Prostate gland (tissue), 2 donors: ENCODE measurements around the gene UPK1B. TPM values are rescaled to one million over a fixed set of nuclear protein-coding genes. Genes with fewer than 3 reads are reported as not detected.

Experiments used
- DNase-seq: peaks from one replicate; pipeline ENCODE4 v3.0.0-alpha.2; 2019; ENCODE audit warnings: low spot score
- H3K27ac ChIP-seq, 2 donors: fragments of 200-600 bp; sonication (generic); 2 replicates each; pipeline ENCODE4 v1.5.1; 2017 to 2019
- H3K27me3 ChIP-seq: fragments of 200-600 bp; sonication (generic); replicated peaks from 2 replicates; pipeline ENCODE4 v1.5.1; 2019; ENCODE audit not compliant: insufficient read depth
- H3K36me3 ChIP-seq, 2 donors: fragments of 200-600 bp; sonication (generic); 1 replicate in 1 of 2; 2 replicates in 1 of 2; pipeline versions ENCODE4 v1.5.1 to v1.8.1; 2017 to 2019
- H3K4me1 ChIP-seq: fragments of 200-600 bp; sonication (generic); replicated peaks from 2 replicates; pipeline ENCODE4 v1.5.1; 2019
- H3K4me3 ChIP-seq, 2 donors: fragments of 200-600 bp; sonication (generic); 2 replicates each; pipeline ENCODE4 v1.5.1; 2017 to 2019
- H3K9me3 ChIP-seq: fragments of 200-600 bp; sonication (generic); 2 replicates; pipeline ENCODE4 v1.5.1; 2017
- POLR2A ChIP-seq: fragments of 450-650 bp; IDR thresholded peaks from one replicate; pipeline ENCODE4 v1.6.1; 2016; ENCODE audit warnings: antibody characterized with exemption, mild to moderate bottlenecking
- POLR2AphosphoS5 ChIP-seq: sonication (generic); formaldehyde crosslinking; IDR thresholded peaks from one replicate; pipeline ENCODE4 v1.6.1; 2017; ENCODE audit warnings: antibody characterized with exemption
- WGBS: methylation state at CpG from one replicate; pipeline ENCODE4 v1.1.5; 2018; 5-methylcytosine and 5-hydroxymethylcytosine counted together
- intact Hi-C: fragments of 100-400 bp; cut with DNase I; formaldehyde crosslinking; loops from one replicate; pipeline ENCODE4 v1.14.2; 2022
- total RNA-seq, 2 donors: library from RNA; depleted of rRNA; stranded (reverse); fragments of >200 nt; gene quantifications; one replicate each; pipeline ENCODE4 v1.1.0, GENCODE V29; 2016
- TF ChIP-seq, protein P1 (sequence below), 4 experiments: fragments of 200-600 bp in 2 of 4; fragments of 450-650 bp in 2 of 4; sonication (generic) in 2 of 4; IDR thresholded peaks; 1 replicate in 3 of 4; 2 replicates in 1 of 4; pipeline ENCODE4 v1.5.1; 2016 to 2019; ENCODE audit warnings: antibody characterized with exemption in 4 of 4, mild to moderate bottlenecking in 2 of 4, moderate library complexity in 2 of 4

UPK1B gene
- total RNA-seq, 2 donors from 2014 or later: not detected

DNA sequence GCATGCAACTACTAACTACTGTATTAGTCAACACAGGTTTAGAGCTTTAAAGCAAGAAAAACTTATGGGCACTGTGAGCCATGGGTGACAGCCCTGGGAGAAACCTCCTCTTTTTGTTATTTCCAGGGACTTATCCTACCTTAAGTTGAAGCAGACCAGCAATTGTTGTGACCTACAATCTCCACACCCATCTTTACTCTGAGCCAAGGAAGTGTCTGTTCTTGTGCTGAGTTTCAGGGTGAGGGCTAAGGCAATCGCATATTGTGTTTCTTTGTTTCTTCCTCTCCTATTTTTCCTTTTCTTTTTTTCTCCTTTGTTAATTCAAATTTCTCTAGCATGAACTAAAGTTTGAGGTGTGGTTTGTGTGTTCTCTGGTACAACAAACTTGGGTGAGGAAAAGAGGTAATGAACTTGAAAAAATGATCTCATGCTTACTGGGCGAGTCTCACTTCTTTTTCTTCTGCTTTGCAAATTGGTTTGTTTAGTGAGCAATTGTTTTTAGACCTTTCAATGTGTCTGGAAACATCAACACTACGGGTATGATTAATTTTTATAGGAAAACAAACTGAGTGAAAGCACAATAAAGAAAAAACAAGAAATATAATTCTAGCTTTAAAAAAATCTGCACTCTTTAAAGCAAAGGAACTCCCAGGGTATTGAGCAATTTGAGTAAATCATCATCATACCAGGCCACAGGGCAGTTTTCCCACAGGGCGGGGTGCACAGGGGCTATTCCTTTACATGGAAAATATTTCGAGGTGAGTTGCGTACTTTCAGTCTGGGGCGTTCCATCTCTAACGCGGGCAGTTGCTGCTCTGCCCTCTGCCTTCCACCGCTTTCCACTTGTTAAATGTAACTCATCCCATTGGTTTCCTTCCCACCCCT, 2.7 kb downstream of the UPK1B start:
- Histone ChIP-seq H3K27ac (no peak overlapping the region), H3K27me3 (no peaks in the 10 kb centered on the region), H3K4me3 (no peak overlapping the region), H3K9me3 (no peaks in the 10 kb centered on the region), H3K4me1 (no peaks in the 10 kb centered on the region), H3K36me3 (no peaks in the 10 kb centered on the region)
- intact Hi-C loops: no loop called here
- DNase-seq: no peak
- WGBS: 64% methylated on average over 10 of the region's 10 CpGs
- TF ChIP-seq POLR2AphosphoS5 (no peak), POLR2A (no peak)
- TF ChIP-seq, protein P1, sequence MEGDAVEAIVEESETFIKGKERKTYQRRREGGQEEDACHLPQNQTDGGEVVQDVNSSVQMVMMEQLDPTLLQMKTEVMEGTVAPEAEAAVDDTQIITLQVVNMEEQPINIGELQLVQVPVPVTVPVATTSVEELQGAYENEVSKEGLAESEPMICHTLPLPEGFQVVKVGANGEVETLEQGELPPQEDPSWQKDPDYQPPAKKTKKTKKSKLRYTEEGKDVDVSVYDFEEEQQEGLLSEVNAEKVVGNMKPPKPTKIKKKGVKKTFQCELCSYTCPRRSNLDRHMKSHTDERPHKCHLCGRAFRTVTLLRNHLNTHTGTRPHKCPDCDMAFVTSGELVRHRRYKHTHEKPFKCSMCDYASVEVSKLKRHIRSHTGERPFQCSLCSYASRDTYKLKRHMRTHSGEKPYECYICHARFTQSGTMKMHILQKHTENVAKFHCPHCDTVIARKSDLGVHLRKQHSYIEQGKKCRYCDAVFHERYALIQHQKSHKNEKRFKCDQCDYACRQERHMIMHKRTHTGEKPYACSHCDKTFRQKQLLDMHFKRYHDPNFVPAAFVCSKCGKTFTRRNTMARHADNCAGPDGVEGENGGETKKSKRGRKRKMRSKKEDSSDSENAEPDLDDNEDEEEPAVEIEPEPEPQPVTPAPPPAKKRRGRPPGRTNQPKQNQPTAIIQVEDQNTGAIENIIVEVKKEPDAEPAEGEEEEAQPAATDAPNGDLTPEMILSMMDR (IDR thresholded peaks at IDR 0.05): no peak

DNA sequence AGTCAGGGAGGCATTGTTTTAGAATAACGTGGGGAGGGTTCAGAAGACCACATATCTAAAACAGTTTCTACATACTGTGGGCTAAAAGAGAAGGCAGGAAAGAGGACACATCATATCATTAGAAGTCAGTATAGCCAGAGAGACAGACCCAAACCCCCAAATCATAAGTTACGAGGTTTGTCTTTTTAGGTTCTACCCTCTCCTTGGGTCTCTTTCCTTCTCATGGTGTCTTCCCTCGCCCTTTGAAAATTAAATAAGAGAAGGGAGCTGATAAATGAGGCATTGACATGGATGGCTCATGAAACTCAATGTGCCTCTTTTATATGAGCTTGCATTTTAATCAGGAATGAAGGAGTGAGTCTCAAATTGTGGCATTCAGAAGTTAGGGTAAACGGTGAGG, 3.4 kb downstream of the UPK1B start:
- Histone ChIP-seq H3K36me3 (no peaks in the 10 kb centered on the region), H3K27me3 (no peaks in the 10 kb centered on the region), H3K9me3 (no peaks in the 10 kb centered on the region), H3K4me3 (no peak overlapping the region), H3K27ac (no peak overlapping the region), H3K4me1 (no peaks in the 10 kb centered on the region)
- TF ChIP-seq POLR2A: no peak
- TF ChIP-seq, protein P1 (IDR thresholded peaks at IDR 0.05): no peak
- no peak for TF ChIP-seq POLR2AphosphoS5
- whole genome bisulfite sequencing: 70% methylated on average over 4 of the region's 4 CpGs
- intact Hi-C loops: no loop called here
- DNase-seq: no peak

DNA sequence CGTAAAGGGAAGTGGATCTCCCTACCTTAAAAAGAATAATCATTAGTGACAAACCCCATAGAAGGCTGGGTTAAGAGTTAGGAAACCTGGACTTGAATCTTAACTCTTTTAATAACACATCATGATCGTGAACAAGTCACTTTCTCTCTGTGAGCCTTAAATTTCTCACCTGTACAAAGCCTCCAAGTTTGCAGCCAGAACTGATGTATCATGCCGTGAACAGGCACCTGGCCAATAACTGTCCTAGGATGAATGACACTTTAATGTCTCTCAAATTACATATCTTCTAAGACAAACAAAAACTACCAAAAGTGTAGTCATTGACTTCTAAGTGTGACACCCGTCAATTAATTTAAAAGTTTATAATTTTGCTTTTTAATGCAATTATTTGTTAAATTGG, 3.9 kb downstream of the UPK1B start:
- H3K36me3 ChIP-seq: no peaks in the 10 kb centered on the region
- whole genome bisulfite sequencing: 64% methylated on average over 4 of the region's 4 CpGs
- H3K9me3 ChIP-seq: no peaks in the 10 kb centered on the region
- no peaks in the 10 kb centered on the region for H3K27me3 ChIP-seq
- H3K4me1 ChIP-seq: no peaks in the 10 kb centered on the region
- H3K27ac ChIP-seq: no peak overlapping the region
- no peak for DNase-seq
- TF ChIP-seq, protein P1 (IDR thresholded peaks at IDR 0.05): no peak
- TF ChIP-seq POLR2AphosphoS5: no peak
- no peak for TF ChIP-seq POLR2A
- H3K4me3 ChIP-seq: no peak overlapping the region
- intact Hi-C loops: no loop called here

DNA sequence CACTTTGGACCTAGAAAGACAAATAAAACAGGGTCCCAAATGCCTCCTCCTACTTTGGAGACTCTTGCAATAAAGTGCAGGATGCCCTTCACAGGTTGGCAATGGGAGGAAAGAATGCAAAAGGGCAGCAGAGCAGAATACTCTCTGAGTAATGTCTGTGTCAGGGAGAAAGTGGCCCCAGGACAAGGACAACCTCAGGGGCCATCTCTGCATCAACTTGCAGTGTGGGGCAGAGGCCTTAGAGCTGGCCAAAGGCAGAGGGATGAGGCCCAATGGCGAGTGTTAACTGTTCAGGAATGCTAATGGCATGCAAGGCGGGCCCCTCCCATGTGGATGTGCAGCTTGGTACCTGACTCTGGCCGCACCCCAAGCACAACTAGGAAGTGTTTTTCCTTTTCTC, 8.4 kb downstream of the UPK1B start:
- Histone ChIP-seq H3K4me1 (no peaks in the 10 kb centered on the region), H3K4me3 (no peak overlapping the region), H3K27me3 (no peaks in the 10 kb centered on the region), H3K9me3 (no peaks in the 10 kb centered on the region), H3K27ac (no peak overlapping the region), H3K36me3 (no peaks in the 10 kb centered on the region)
- intact Hi-C loops: no loop called here
- WGBS: 71% methylated on average over 3 of the region's 3 CpGs
- no peak for DNase-seq
- TF ChIP-seq, protein P1 (IDR thresholded peaks at IDR 0.05): no peak
- TF ChIP-seq POLR2A: no peak
- TF ChIP-seq POLR2AphosphoS5: no peak

DNA sequence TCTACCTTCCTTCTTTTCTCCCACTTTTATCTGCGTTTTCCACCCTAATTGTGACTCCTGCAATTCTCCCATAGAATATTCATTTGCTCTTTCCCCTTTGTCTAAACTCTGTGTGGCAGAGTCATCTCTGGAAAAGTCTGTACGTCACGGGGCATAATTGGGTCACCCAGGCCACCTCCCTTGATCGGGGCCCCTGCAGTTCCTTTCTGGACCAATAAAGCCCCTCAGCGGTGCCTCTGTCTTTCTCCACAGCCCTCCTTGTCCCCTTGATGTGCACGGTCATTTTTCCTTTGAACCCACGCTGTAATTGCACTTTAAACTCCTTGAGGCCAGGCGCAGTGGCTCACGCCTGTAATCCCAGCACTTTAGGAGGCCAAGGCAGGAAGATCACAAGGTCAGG, 10.7 kb downstream of the UPK1B start:
- H3K27me3 ChIP-seq: no peaks in the 10 kb centered on the region
- H3K4me1 ChIP-seq: no peaks in the 10 kb centered on the region
- 76% methylated on average over 9 of the region's 9 CpGs for WGBS
- intact Hi-C loops: no loop called here
- no peak overlapping the region for H3K4me3 ChIP-seq
- no peaks in the 10 kb centered on the region for H3K9me3 ChIP-seq
- H3K36me3 ChIP-seq: no peaks in the 10 kb centered on the region
- TF ChIP-seq POLR2AphosphoS5: no peak
- DNase-seq: no peak
- no peak overlapping the region for H3K27ac ChIP-seq
